HepG2 (cell line): ENCODE measurements around the gene IQUB. TPM values are rescaled to one million over a fixed set of nuclear protein-coding genes. Genes with fewer than 3 reads are reported as not detected.

ENCODE experiments used
- ATAC-seq: fragments of 200-7000 bp; cut with Tn5 transposase; 3 replicates; pipeline ENCODE4 v1.9.1; 2020; ENCODE audit warnings: mild to moderate bottlenecking, moderate library complexity
- BruUV-seq: library from RNA; stranded (reverse); fragments of 400-500 nt; replicated peaks from 2 replicates; lab custom pipeline; 2021; lab: Mats Ljungman, UMichigan
- CTCF ChIA-PET: fragments of 300-600 bp; formaldehyde crosslinking; extraction: SDS; loops from one replicate; lab custom pipeline; 2021; ENCODE audit warnings: low total read pairs, inconsistent platforms, low intra/inter-chr PET ratio; lab: Yijun Ruan, JAX
- POLR2A ChIA-PET: fragments of 350-600 bp; sonication (Branson Sonifier 250); formaldehyde crosslinking; loops from one replicate; lab custom pipeline; 2020; ENCODE audit warnings: antibody characterized with exemption, inconsistent platforms; lab: Yijun Ruan, JAX
- DNase-seq: peaks from one replicate; pipeline ENCODE4 v3.0.0-alpha.2; 2015; ENCODE audit warnings: low spot score
- FAIRE-seq: peaks from 3 replicates; lab custom pipeline; 2011; peaks lifted over from hg19 to GRCh38; lab: Jason Lieb, UNC
- H2AFZ ChIP-seq: one replicate; pipeline ENCODE4 v1.6.1; 2011; ENCODE audit warnings: low read length, inconsistent platforms
- H3K27ac ChIP-seq: fragments of 300-600 bp; 3 replicates; pipeline ENCODE4 v1.8.0; 2011; ENCODE audit warnings: mixed run types, mild to moderate bottlenecking, mixed read lengths, low read length, inconsistent platforms; ENCODE audit not compliant: insufficient read depth; ENCODE audit errors: extremely low read length
- H3K27me3 ChIP-seq, 2 experiments: fragments of 200-600 bp in 1 of 2; 2 replicates in 1 of 2; 3 replicates in 1 of 2; pipeline versions ENCODE4 v1.6.0 to v1.8.0; 2011; ENCODE audit warnings: low read length in 2 of 2, mild to moderate bottlenecking in 2 of 2, moderate library complexity in 2 of 2, inconsistent platforms in 1 of 2; ENCODE audit not compliant: insufficient read depth in 2 of 2, control insufficient read depth in 1 of 2
- H3K36me3 ChIP-seq, 2 experiments: fragments of 200-600 bp in 1 of 2; replicated peaks in 1 of 2; 2 replicates in 1 of 2; 3 replicates in 1 of 2; pipeline versions ENCODE4 v1.5.1 to v1.8.0; 2011; ENCODE audit warnings: low read length in 2 of 2, inconsistent platforms in 1 of 2; ENCODE audit not compliant: insufficient read depth in 2 of 2, control insufficient read depth in 1 of 2
- H3K4me1 ChIP-seq: 2 replicates; pipeline ENCODE4 v1.5.1; 2012; ENCODE audit warnings: low read length, inconsistent platforms; ENCODE audit not compliant: insufficient read depth
- H3K4me2 ChIP-seq: 2 replicates; pipeline ENCODE4 v1.6.0; 2011; ENCODE audit warnings: low read depth, low read length, inconsistent platforms
- H3K4me3 ChIP-seq, 3 experiments: fragments of 200-600 bp in 1 of 3; sonication (generic), shearing (Covaris generic) in 1 of 3; replicated peaks in 1 of 3; 2 replicates each; pipeline ENCODE4 v1.5.1; 2011 to 2016; ENCODE audit warnings: low read length in 3 of 3, inconsistent platforms in 2 of 3, low read depth in 2 of 3, mild to moderate bottlenecking in 2 of 3, control low read depth in 1 of 3, mixed read lengths in 1 of 3; ENCODE audit not compliant: insufficient read depth in 1 of 3
- H3K79me2 ChIP-seq: one replicate; pipeline ENCODE4 v1.6.1; 2011; ENCODE audit warnings: low read length, inconsistent platforms; ENCODE audit not compliant: insufficient read depth
- H3K9ac ChIP-seq: 2 replicates; pipeline ENCODE4 v1.6.0; 2011; ENCODE audit warnings: mild to moderate bottlenecking, low read depth, low read length, inconsistent platforms; ENCODE audit not compliant: insufficient read depth
- H3K9me3 ChIP-seq: 2 replicates; pipeline ENCODE4 v1.5.1; 2012; ENCODE audit warnings: mild to moderate bottlenecking, low read length
- H4K20me1 ChIP-seq: 2 replicates; pipeline ENCODE4 v1.6.0; 2011; ENCODE audit warnings: inconsistent platforms, mild to moderate bottlenecking, low read length, moderate library complexity; ENCODE audit not compliant: insufficient read depth
- CEBPB ChIP-seq: IDR thresholded peaks from 2 replicates; pipeline ENCODE4 v1.6.1; 2011; ENCODE audit warnings: low read depth, low read length, improper control_type of control experiment, borderline replicate concordance
- CREB1 ChIP-seq, 2 experiments: fragments of 450-650 bp in 1 of 2; IDR thresholded peaks; 2 replicates each; pipeline ENCODE4 v1.6.1; 2016 to 2017; ENCODE audit warnings: control low read depth in 1 of 2, mild to moderate bottlenecking in 1 of 2, missing compliant biosample characterization in 1 of 2, missing genetic modification characterization in 1 of 2
- DR1 ChIP-seq: sonication (generic); formaldehyde crosslinking; IDR thresholded peaks from 2 replicates; pipeline ENCODE4 v1.8.0; 2021; ENCODE audit warnings: mild to moderate bottlenecking, missing genetic modification reagents, inconsistent platforms
- EHMT2 ChIP-seq: fragments of 200-600 bp; sonication (generic); IDR thresholded peaks from 2 replicates; pipeline ENCODE4 v1.7.0; 2017; ENCODE audit warnings: antibody characterized with exemption, low read depth, low read length, borderline replicate concordance
- IKZF1 ChIP-seq: fragments of 450-650 bp; IDR thresholded peaks from 2 replicates; pipeline ENCODE4 v1.7.1; 2016
- NCOA5 ChIP-seq: sonication (generic); formaldehyde crosslinking; IDR thresholded peaks from 2 replicates; pipeline ENCODE4 v1.4.0; 2020; ENCODE audit warnings: missing genetic modification reagents
- PLRG1 ChIP-seq: fragments of 450-650 bp; conservative IDR thresholded peaks from 2 replicates; pipeline ENCODE4 v1.6.1; 2016
- RBM22 ChIP-seq: fragments of 200-400 bp; formaldehyde crosslinking; optimal IDR thresholded peaks from 2 replicates; pipeline ENCODE3; 2017; ENCODE audit warnings: mild to moderate bottlenecking, low read length, moderate library complexity
- SOX13 ChIP-seq, 3 experiments: fragments of 450-650 bp in 1 of 3; sonication (generic) in 1 of 3; formaldehyde crosslinking in 1 of 3; IDR thresholded peaks in 2 of 3; conservative IDR thresholded peaks in 1 of 3; 2 replicates each; pipeline versions ENCODE4 v1.5.0 to v1.6.1; 2016 to 2020; ENCODE audit warnings: antibody characterized with exemption in 1 of 3, mild to moderate bottlenecking in 1 of 3, missing compliant biosample characterization in 1 of 3, missing genetic modification reagents in 1 of 3, moderate library complexity in 1 of 3
- ZBTB34 ChIP-seq: sonication (generic); formaldehyde crosslinking; IDR thresholded peaks from 2 replicates; pipeline ENCODE4 v1.8.0; 2022; ENCODE audit warnings: mild to moderate bottlenecking, missing genetic modification reagents
- ZFP36 ChIP-seq: fragments of 150-350 bp; IDR thresholded peaks from 2 replicates; pipeline ENCODE4 v1.6.1; 2018; ENCODE audit warnings: borderline replicate concordance, low read length, low read depth; ENCODE audit not compliant: partially characterized antibody
- ZFP36L2 ChIP-seq: sonication (generic); formaldehyde crosslinking; IDR thresholded peaks from 2 replicates; pipeline ENCODE4 v1.4.0; 2020; ENCODE audit warnings: missing genetic modification reagents
- ZNF549 ChIP-seq: sonication (generic); formaldehyde crosslinking; IDR thresholded peaks from 2 replicates; pipeline ENCODE4 v1.5.0; 2020; ENCODE audit warnings: missing genetic modification reagents
- ZNF878 ChIP-seq: sonication (generic); formaldehyde crosslinking; IDR thresholded peaks from 2 replicates; pipeline ENCODE4 v1.8.1; 2023; ENCODE audit warnings: mild to moderate bottlenecking, missing genetic modification reagents, moderate library complexity
- in situ Hi-C: cut with HindIII; loops from 2 replicates; pipeline ENCODE4 v1.10.0; 2017; ENCODE audit warnings: low pct_unique_long_range_greater_than_20kb; ENCODE audit not compliant: extremely low pct_ligation_motif_present
- intact Hi-C: fragments of 100-400 bp; cut with micrococcal nuclease; formaldehyde crosslinking; loops from one replicate; pipeline ENCODE4 v1.10.0; 2022; ENCODE audit not compliant: unreplicated experiment
- polyA plus RNA-seq, 8 experiments: library from polyadenylated mRNA; depleted of rRNA in 3 of 8; stranded (reverse) in 7 of 8; unstranded in 1 of 8; fragments of >200 nt; fragmentation: Illumina TruSeq in 4 of 8; extraction: Trizol in 4 of 8; gene quantifications; 2 replicates each; pipeline versions ENCODE4 v1.2.1 to v1.2.3, GENCODE V29; 2011 to 2016; ENCODE audit warnings: low read depth in 4 of 8, missing spikeins in 1 of 8, mixed read lengths in 1 of 8; ENCODE audit not compliant: insufficient read depth in 1 of 8
- total RNA-seq, 5 experiments: library from RNA; depleted of rRNA; stranded (reverse); fragments of >200 nt; fragmentation: Illumina TruSeq; extraction: Trizol; gene quantifications; 2 replicates each; pipeline ENCODE4 v1.2.3, GENCODE V29; 2016; ENCODE audit warnings: low read depth in 1 of 5
- TF ChIP-seq, protein P1 (sequence below), 2 experiments: IDR thresholded peaks; 2 replicates each; pipeline ENCODE4 v1.6.1; 2011 to 2012; ENCODE audit warnings: low read length in 2 of 2, borderline replicate concordance in 1 of 2, low read depth in 1 of 2, mild to moderate bottlenecking in 1 of 2, moderate library complexity in 1 of 2

The IQUB gene
- total and polyA plus RNA-seq, 2 of the 13 experiments (the other 11 are each of a cell fraction or from before 2014, with no cell fraction given), result 0.07 TPM; not detected in 1

- TF ChIP-seq, protein P1, sequence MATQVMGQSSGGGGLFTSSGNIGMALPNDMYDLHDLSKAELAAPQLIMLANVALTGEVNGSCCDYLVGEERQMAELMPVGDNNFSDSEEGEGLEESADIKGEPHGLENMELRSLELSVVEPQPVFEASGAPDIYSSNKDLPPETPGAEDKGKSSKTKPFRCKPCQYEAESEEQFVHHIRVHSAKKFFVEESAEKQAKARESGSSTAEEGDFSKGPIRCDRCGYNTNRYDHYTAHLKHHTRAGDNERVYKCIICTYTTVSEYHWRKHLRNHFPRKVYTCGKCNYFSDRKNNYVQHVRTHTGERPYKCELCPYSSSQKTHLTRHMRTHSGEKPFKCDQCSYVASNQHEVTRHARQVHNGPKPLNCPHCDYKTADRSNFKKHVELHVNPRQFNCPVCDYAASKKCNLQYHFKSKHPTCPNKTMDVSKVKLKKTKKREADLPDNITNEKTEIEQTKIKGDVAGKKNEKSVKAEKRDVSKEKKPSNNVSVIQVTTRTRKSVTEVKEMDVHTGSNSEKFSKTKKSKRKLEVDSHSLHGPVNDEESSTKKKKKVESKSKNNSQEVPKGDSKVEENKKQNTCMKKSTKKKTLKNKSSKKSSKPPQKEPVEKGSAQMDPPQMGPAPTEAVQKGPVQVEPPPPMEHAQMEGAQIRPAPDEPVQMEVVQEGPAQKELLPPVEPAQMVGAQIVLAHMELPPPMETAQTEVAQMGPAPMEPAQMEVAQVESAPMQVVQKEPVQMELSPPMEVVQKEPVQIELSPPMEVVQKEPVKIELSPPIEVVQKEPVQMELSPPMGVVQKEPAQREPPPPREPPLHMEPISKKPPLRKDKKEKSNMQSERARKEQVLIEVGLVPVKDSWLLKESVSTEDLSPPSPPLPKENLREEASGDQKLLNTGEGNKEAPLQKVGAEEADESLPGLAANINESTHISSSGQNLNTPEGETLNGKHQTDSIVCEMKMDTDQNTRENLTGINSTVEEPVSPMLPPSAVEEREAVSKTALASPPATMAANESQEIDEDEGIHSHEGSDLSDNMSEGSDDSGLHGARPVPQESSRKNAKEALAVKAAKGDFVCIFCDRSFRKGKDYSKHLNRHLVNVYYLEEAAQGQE (IDR thresholded peaks at IDR 0.05; ENCODE audit: borderline replicate concordance in 1 of 2, low read depth in 1 of 2, low read length in 2 of 2), result no peak
- TF ChIP-seq EHMT2 (no peak), RBM22 (no peak)
- TF ChIP-seq, all 625 proteins: peak for 0
Measured at GRCh38 chr7:123431075-123431614, 103.2 kb downstream of the IQUB start (continued).

GRCh38 chr7:123425246-123425645 is 109.1 kb downstream of the IQUB start:
- no peaks in the 10 kb centered on the region for H3K36me3 ChIP-seq
- in situ Hi-C loops, result no loop called here
- no peaks in the 10 kb centered on the region for H3K4me1 ChIP-seq
- no peak overlapping the region for H3K9ac ChIP-seq
- intact Hi-C loops, result no loop called here
- FAIRE-seq (no peak), DNase-seq (peak; percentile 33), ATAC-seq (peak; percentile 54)
- no peak overlapping the region for H3K4me3 ChIP-seq
- BruUV-seq, result no TSS peak
- no peak overlapping the region for H3K27ac ChIP-seq
- ChIA-PET POLR2A (no interaction called here), CTCF (no interaction called here)
- H3K9me3 ChIP-seq, result no peaks in the 10 kb centered on the region
- no peaks in the 10 kb centered on the region for H3K27me3 ChIP-seq
- no peak overlapping the region for H2AFZ ChIP-seq
- H3K4me2 ChIP-seq, result no peak overlapping the region
- no peaks in the 10 kb centered on the region for H4K20me1 ChIP-seq
- no peaks in the 10 kb centered on the region for H3K79me2 ChIP-seq
- TF ChIP-seq IKZF1 (no peak), CEBPB (peak; percentile 48; the same call in 1 of the 2 replicates), SOX13 (IDR thresholded peaks at IDR 0.05) (no peak), SOX13 (CRISPR knock-in tag; conservative IDR thresholded peaks at IDR 0.05 in 1 of 2, IDR thresholded peaks at IDR 0.05 in 1 of 2) (peak in 1 of 2 experiments; percentile 37; a peak in 1 of 4 replicates), ZNF878 (CRISPR knock-in tag) (no peak), PLRG1 (no peak), NCOA5 (no peak), ZFP36 (no peak), ZNF549 (CRISPR knock-in tag) (no peak), ZBTB34 (CRISPR knock-in tag) (no peak), DR1 (CRISPR knock-in tag) (no peak), ZFP36L2 (CRISPR knock-in tag) (no peak), CREB1 (IDR thresholded peaks at IDR 0.05) (no peak), CREB1 (CRISPR knock-in tag; IDR thresholded peaks at IDR 0.05) (no peak)
